ENCODE measurements around the gene IL22RA2. TPM values are rescaled to one million over a fixed set of nuclear protein-coding genes. Genes with fewer than 3 reads are reported as not detected.

The IL22RA2 gene
- total RNA-seq, 1 donor from 2014 or later: not detected

DNA sequence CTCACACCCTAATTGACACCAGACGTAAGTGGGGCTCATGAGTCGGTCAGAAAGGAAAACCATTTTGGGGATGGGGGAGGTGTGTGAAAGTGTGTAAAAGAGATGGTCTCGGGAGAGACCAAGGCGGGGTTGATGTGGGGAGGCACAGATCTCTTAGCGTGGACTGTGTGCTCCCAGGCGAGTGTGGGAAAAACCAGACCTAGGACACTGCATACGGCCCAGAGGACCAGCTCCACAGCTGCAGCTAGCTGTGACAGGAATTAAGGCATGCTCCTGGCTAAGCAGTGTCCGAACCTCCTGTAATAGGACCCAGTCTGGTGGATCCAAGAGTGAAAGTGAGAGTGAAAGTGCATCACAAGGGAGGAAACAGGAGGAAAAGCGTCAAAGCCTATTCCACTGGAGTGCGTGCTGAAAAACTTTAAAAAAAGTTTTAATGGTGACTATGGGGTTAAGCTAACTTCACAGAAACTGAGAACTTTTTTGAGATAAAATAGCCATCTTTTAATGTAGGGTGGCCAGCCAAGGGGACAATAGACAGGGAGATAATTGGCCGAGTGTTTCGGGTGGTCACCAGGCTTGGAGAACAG is 9.6 kb downstream of the IL22RA2 start:
- Mint-ChIP-seq H3K27ac (no peak overlapping the region), H3K36me3 (no peaks in the 10 kb centered on the region), H3K4me1 (no peaks in the 10 kb centered on the region), H3K9me3 (peaks cover 45% of the 10 kb centered on the region), H3K4me3 (no peak overlapping the region), H3K27me3 (ENCODE audit: low read depth) (no peaks in the 10 kb centered on the region)
- no peak for DNase-seq (ENCODE audit: low spot score in 2 of 2, unreplicated experiment in 2 of 2)
- TF ChIP-seq, protein P1, sequence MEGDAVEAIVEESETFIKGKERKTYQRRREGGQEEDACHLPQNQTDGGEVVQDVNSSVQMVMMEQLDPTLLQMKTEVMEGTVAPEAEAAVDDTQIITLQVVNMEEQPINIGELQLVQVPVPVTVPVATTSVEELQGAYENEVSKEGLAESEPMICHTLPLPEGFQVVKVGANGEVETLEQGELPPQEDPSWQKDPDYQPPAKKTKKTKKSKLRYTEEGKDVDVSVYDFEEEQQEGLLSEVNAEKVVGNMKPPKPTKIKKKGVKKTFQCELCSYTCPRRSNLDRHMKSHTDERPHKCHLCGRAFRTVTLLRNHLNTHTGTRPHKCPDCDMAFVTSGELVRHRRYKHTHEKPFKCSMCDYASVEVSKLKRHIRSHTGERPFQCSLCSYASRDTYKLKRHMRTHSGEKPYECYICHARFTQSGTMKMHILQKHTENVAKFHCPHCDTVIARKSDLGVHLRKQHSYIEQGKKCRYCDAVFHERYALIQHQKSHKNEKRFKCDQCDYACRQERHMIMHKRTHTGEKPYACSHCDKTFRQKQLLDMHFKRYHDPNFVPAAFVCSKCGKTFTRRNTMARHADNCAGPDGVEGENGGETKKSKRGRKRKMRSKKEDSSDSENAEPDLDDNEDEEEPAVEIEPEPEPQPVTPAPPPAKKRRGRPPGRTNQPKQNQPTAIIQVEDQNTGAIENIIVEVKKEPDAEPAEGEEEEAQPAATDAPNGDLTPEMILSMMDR (IDR thresholded peaks at IDR 0.05; ENCODE audit: unreplicated experiment): no peak

DNA sequence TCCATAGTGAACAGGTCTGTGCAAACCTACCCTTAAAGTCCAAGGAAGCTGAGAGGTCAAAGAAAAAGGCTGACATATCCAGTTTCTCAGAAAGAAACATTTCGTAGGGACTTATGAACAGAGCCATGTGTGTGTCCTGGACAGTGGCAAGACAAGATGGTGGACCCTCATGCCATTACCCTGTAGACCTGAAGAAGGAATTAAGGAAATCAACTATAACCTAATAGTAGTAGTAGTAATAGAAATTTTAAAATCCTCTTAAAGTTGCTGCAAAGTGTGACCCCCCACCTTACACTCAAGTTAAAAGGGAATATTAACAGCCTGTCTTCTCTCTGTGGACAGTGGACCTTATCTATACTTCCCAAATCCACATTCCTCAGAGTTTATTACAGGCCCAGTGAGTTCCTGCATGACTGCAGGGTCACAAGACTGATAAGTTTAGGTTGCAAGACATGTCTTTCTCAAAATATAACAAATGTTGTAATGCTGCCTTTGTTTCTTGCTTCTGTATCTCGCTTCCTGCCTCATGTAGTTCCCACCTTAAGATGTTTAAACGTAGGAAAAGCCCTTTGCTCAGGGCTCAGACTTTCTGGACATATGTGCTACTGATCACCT is 10.6 kb downstream of the IL22RA2 start:
- Mint-ChIP-seq H3K36me3 (no peaks in the 10 kb centered on the region), H3K27me3 (ENCODE audit: low read depth) (no peaks in the 10 kb centered on the region), H3K9me3 (peaks cover 45% of the 10 kb centered on the region), H3K4me1 (peaks cover 6% of the 10 kb centered on the region), H3K27ac (no peak overlapping the region), H3K4me3 (no peak overlapping the region)
- no peak for DNase-seq (ENCODE audit: low spot score in 2 of 2, unreplicated experiment in 2 of 2)
- TF ChIP-seq, protein P1 (IDR thresholded peaks at IDR 0.05; ENCODE audit: unreplicated experiment): no peak

DNA sequence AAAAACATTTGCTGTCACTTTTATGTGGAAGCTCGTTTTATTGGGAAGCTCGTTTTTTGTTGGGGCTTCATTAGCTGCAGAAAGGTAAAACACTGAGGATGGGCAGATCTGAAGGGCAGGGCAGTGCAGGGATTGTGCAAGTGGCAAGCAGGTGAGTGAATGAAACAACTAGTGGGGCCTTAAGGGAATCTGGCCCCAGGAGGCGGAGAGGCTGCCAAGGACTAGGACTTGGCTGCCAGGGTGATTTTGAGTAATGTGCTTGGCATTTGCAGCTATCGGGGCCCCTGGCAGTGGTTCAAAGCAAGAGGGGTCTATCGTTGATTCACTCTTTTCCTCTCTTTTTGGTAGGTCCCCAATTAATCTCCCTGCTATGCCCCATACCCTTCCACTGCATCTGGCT is 11.5 kb downstream of the IL22RA2 start:
- no peak for DNase-seq (ENCODE audit: low spot score in 2 of 2, unreplicated experiment in 2 of 2)
- Mint-ChIP-seq H3K4me3 (no peak overlapping the region), H3K36me3 (no peaks in the 10 kb centered on the region), H3K27ac (no peak overlapping the region), H3K9me3 (peaks cover 45% of the 10 kb centered on the region), H3K27me3 (ENCODE audit: low read depth) (no peaks in the 10 kb centered on the region), H3K4me1 (peaks cover 14% of the 10 kb centered on the region)
- TF ChIP-seq, protein P1 (IDR thresholded peaks at IDR 0.05; ENCODE audit: unreplicated experiment): no peak

DNA sequence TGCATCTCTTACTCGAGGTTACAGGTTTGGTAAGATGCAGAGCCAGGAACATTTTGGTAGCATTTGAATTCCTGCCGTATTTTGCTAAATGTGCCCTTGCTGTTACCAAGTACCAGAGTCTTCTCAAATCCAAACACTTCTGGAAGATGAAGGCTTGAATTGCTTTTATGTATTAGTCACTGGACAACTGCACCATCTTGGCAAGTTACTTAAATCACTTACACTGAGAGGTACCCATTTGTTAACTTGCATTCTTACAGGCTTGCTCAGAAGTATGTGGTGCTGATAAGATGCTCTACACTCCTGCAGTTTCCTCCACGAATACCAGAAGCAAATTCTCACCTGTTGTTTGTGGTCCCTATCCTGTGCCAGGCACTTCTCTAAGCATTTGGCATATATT is 12.7 kb downstream of the IL22RA2 start:
- TF ChIP-seq, protein P1 (IDR thresholded peaks at IDR 0.05; ENCODE audit: unreplicated experiment): no peak
- DNase-seq (ENCODE audit: low spot score in 2 of 2, unreplicated experiment in 2 of 2): no peak
- Mint-ChIP-seq H3K27me3 (ENCODE audit: low read depth) (no peaks in the 10 kb centered on the region), H3K4me1 (peaks cover 20% of the 10 kb centered on the region), H3K27ac (no peak overlapping the region), H3K4me3 (no peak overlapping the region), H3K36me3 (peaks cover 2% of the 10 kb centered on the region), H3K9me3 (peaks cover 43% of the 10 kb centered on the region)

DNA sequence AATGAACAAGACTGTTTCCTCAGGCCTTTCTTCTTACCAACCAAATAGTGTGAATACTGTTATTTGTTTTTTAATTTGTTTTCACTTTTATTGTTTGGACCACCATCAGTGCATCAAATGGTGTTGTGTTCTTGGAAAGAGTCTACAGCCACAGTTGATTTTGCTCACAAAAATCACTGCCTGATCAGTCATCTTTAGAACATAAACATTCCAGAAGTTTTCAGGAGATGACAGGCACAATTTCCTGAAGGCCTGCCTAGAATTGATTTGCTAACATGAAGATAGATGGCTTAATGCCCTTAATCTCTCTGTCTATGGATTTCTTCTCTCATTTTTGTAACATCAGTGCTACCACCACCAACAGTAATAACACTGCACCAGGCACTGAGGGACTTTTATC is 13.5 kb downstream of the IL22RA2 start:
- TF ChIP-seq, protein P1 (IDR thresholded peaks at IDR 0.05; ENCODE audit: unreplicated experiment): no peak
- no peak for DNase-seq (ENCODE audit: low spot score in 2 of 2, unreplicated experiment in 2 of 2)
- no peaks in the 10 kb centered on the region for H3K27me3 Mint-ChIP-seq (ENCODE audit: low read depth)
- H3K36me3 Mint-ChIP-seq: peaks cover 2% of the 10 kb centered on the region
- H3K9me3 Mint-ChIP-seq: peaks cover 41% of the 10 kb centered on the region
- no peak overlapping the region for H3K27ac Mint-ChIP-seq
- peaks cover 20% of the 10 kb centered on the region for H3K4me1 Mint-ChIP-seq
- no peak overlapping the region for H3K4me3 Mint-ChIP-seq

Data from mesothelial cell of epicardium (in vitro differentiated cells).